GM12801 (cell line): ENCODE results near the gene ANKRD39.

Experiments
- CTCF ChIP-seq: IDR thresholded peaks from one replicate; pipeline ENCODE4 v1.5.1; 2011; ENCODE audit warnings: control low read depth; ENCODE audit not compliant: insufficient read length; ENCODE audit errors: extremely low read depth

The ANKRD39 gene

GRCh38 chr2:96801005-96801785 is 56.6 kb downstream of the ANKRD39 start:
- TF ChIP-seq CTCF, result no peak

DNA sequence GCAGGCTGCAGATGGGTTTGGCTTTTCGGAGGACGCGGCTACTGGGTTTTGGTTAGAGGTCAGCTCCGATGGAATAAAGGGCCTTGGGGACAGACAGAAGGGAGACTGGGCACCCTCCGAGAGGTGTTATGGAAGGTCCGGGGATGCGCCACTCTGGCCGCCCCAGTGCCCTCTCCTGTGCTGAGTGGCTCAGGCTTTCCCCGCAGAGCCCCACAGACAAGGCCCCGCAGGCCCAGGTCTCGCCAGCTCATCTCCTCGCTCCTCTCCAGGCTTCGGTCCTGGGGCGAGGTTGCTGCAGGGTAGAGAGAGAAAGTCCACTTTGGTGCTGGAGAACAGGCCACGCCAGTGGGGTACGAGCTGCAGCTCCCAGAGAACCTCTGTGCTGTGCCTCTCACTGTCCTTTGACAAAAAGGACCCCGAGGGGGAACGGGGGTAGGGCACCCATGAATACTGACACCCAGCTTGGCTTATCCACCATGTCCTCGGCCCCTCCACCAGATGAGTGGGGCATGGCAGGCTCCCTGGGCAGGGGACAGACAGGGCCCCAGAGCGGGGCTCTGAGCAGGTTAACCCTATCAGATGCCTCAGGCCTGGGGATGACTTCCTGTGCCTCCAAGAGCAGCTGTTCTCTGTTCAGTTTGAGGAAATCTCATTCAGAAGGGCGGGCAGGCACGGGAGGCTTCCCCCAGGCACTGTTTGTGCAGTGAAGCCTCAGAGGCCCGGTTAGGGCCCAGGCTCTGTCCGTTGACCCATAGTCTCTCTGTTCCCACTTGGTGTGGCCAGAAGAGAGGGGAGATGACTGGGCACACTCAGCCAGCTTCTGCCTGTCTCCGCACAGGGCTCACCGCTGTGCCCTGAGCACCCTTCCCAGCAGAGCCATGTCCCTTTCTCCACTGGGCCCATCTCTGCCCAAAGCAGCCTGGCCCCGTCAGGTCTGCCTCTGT is 57.5 kb downstream of the ANKRD39 start:
- TF ChIP-seq CTCF, result no peak

- no peak for TF ChIP-seq CTCF
Observed at GRCh38 chr2:96799623-96799935, 58.2 kb downstream of the ANKRD39 start.

DNA sequence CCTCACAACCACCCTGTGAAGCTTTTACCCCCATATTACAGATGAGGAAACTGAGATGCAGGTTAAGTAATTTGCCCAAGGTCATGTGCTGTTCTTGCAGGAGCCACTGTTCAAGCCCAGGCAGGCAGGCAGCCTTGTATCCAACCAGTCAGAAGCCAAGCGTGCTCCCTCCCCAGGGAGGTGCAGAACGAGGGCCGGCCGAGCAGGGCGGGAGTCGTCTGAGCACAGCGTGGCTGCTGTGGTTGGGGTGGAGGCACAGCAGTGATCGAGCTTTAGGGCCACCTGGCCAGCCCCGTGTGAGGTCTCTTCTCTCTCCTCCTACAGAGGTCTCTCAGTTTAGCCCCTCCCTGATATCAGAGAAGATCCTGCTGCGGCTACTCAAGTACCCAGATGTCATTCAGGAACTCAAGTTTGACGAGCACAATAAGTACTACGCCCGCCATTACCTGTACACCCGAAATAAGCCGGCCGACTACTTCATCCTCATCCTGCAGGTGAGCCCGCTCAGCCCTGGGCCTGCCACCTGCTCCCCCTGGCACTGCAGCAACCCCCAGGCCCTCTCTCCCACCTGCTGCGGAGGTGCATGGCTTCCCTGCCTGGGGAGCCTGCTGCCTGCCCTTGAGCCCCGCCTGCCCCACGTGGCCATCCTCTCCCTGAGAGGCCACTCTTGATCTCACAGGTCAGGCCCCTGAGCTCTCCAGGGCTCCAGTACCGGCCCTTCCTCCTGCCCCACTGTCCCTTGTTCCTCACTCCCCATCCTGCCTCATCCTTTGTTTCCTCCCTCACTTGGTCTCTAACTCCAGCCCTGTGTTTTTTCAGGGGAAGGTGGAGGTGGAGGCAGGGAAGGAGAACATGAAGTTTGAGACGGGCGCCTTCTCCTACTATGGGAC is 58.8 kb downstream of the ANKRD39 start:
- TF ChIP-seq CTCF, result no peak
